BLaER1 treated with 17β-estradiol and CSF1 and Interleukin-3, amounts not matched to agents 10 nM and 100 nM (cell line): Measurements from ENCODE around the gene KIF5C.

Experiments used
- H3K27ac ChIP-seq, 11 experiments: shearing (Covaris generic); formaldehyde crosslinking; 2 replicates each; pipeline ENCODE4 v1.8.1; 2022
- H3K27me3 ChIP-seq, 11 experiments: shearing (Covaris generic); formaldehyde crosslinking; 2 replicates each; pipeline ENCODE4 v1.8.1; 2022
- H3K36me3 ChIP-seq, 11 experiments: shearing (Covaris generic); formaldehyde crosslinking; 2 replicates each; pipeline ENCODE4 v1.8.1; 2022
- H3K4me1 ChIP-seq, 10 experiments: shearing (Covaris generic); formaldehyde crosslinking; 2 replicates each; pipeline ENCODE4 v1.8.1; 2022
- H3K4me2 ChIP-seq, 11 experiments: shearing (Covaris generic); formaldehyde crosslinking; 2 replicates each; pipeline ENCODE4 v1.8.1; 2022
- H3K4me3 ChIP-seq, 10 experiments: shearing (Covaris generic); formaldehyde crosslinking; 2 replicates each; pipeline ENCODE4 v1.8.1; 2022
- H3K9ac ChIP-seq, 11 experiments: shearing (Covaris generic); formaldehyde crosslinking; 2 replicates each; pipeline ENCODE4 v1.8.1; 2022
- H3K9me3 ChIP-seq, 11 experiments: shearing (Covaris generic); formaldehyde crosslinking; replicated peaks in 1 of 11; 2 replicates each; pipeline ENCODE4 v1.8.1; 2022
- H4K20me1 ChIP-seq, 11 experiments: shearing (Covaris generic); formaldehyde crosslinking; 2 replicates each; pipeline ENCODE4 v1.8.1; 2022
- Cebpa-rat ChIP-seq, 11 experiments: shearing (Covaris generic); IDR thresholded peaks; 2 replicates each; pipeline ENCODE4 v1.8.1; 2022

KIF5C gene

DNA sequence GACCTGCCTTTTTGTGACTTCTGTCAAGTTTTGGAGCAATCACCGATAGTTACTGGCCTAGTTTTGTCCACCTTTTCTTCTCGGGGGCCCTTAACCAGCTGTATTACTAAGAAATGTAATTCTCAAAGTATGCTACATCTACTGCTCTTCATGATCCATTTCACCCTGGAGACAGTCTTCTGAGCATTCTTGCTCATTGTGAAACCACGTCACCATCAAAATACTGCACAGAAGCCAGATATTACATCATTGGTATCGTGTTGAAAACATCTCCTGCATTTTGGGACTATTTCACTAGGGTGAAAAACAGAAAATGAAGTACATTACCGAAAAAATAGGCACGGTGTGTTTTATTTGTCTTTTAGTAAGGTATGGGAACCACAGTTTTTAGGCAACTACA is 175.2 kb downstream of the KIF5C start:
- TF ChIP-seq Cebpa-rat (IDR thresholded peaks at IDR 0.05) = no peak
- no peak overlapping the region for H3K4me2 ChIP-seq
- no peak overlapping the region for H3K9ac ChIP-seq
- no peaks in the 10 kb centered on the region for H3K36me3 ChIP-seq
- peaks cover 14 to 33% (median 27%) of the 10 kb centered on the region in 11 experiments; a peak in 20 of 22 replicates for H3K9me3 ChIP-seq
- no peak overlapping the region for H3K27ac ChIP-seq
- no peaks in the 10 kb centered on the region for H4K20me1 ChIP-seq
- H3K4me1 ChIP-seq = no peaks in the 10 kb centered on the region
- H3K4me3 ChIP-seq = no peak overlapping the region
- H3K27me3 ChIP-seq = no peaks in the 10 kb centered on the region

DNA sequence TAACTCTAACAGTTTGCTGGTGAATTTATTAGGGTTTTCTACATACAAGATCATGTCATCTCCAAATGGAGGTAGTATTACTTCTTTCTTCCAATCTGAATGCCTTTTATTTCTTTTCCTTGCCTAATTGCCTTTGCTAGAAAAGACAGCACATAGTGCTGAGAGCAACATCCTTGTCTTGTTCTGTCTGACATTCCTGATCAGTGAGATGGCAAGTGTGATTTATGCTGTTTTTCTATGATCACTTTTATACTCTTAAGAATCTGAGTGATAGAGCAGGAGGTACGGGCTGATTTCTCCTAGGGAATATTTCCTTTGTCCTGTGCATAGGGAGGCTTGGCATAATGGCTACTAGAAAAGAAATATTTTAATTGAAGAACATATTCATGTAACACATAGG is 180.7 kb downstream of the KIF5C start:
- no peaks in the 10 kb centered on the region for H3K4me1 ChIP-seq
- H3K9me3 ChIP-seq = no peaks in the 10 kb centered on the region
- no peaks in the 10 kb centered on the region for H4K20me1 ChIP-seq
- H3K27me3 ChIP-seq = no peaks in the 10 kb centered on the region
- H3K36me3 ChIP-seq = no peaks in the 10 kb centered on the region
- H3K9ac ChIP-seq = no peak overlapping the region
- no peak overlapping the region for H3K4me3 ChIP-seq
- no peak overlapping the region for H3K27ac ChIP-seq
- TF ChIP-seq Cebpa-rat (IDR thresholded peaks at IDR 0.05) = no peak
- H3K4me2 ChIP-seq = no peak overlapping the region

DNA sequence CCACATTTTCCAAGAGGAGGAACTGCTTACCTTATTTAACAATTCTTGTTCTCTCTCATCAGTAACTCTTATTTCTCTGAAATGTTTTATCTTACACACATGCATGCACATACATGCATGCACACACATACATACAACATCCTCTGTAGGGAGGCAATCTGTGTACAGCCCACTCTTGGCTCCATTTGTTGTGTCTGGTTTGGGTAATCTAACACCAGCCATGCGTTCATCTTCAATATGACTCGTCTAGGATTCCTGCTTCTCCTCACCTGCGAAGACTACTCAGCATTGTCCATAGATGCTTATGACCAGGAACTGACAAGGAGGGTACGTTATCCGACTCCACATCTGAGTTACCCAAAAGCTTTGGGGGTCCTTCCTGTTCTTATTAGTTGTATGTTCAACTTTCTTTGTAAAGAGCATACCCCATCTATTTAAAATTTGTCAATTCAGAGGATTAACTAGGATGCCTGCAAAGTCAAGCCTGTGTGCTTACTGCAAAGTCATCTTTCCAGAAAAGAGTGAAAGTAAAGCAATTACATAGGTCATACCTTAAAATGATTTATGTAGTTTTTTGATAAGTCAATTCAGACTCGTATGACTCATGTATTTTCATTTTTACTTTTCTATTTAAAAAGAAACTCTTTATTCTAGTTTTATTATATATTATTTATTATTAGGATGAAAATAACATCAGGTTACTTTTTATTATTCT is 181.7 kb downstream of the KIF5C start:
- H3K4me2 ChIP-seq = no peak overlapping the region

DNA sequence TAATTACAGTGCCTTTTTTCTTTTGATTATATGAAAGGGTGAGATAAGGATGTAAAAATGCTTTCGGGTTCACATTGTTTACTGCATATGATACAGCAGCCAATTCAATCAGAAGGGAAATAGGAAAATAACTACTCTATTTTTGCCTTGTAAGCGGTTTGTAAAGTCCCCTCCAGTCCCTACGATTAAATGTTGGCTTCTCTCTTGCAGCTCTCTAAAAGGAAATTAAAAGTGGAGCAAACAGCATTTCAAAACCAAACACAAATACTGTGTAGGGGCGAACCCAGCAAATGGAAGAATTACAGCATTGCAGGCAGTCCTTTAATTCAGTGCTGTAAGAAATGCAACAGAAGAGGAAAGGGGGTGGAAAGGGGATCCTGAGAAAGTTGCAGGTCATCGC is 182.4 kb downstream of the KIF5C start:
- Histone ChIP-seq H3K36me3 (no peaks in the 10 kb centered on the region), H3K27ac (no peak overlapping the region), H3K4me3 (no peak overlapping the region), H3K27me3 (no peaks in the 10 kb centered on the region), H3K9me3 (no peaks in the 10 kb centered on the region), H4K20me1 (no peaks in the 10 kb centered on the region), H3K4me1 (no peaks in the 10 kb centered on the region), H3K4me2 (no peak overlapping the region), H3K9ac (no peak overlapping the region)
- no peak for TF ChIP-seq Cebpa-rat (IDR thresholded peaks at IDR 0.05)

More for the DNA sequence above, 181.7 kb downstream of the KIF5C start:
- Histone ChIP-seq H4K20me1 (no peaks in the 10 kb centered on the region), H3K4me3 (no peak overlapping the region), H3K9ac (no peak overlapping the region), H3K4me1 (no peaks in the 10 kb centered on the region), H3K36me3 (no peaks in the 10 kb centered on the region), H3K27me3 (no peaks in the 10 kb centered on the region), H3K9me3 (no peaks in the 10 kb centered on the region), H3K27ac (no peak overlapping the region)
- no peak for TF ChIP-seq Cebpa-rat (IDR thresholded peaks at IDR 0.05)

DNA sequence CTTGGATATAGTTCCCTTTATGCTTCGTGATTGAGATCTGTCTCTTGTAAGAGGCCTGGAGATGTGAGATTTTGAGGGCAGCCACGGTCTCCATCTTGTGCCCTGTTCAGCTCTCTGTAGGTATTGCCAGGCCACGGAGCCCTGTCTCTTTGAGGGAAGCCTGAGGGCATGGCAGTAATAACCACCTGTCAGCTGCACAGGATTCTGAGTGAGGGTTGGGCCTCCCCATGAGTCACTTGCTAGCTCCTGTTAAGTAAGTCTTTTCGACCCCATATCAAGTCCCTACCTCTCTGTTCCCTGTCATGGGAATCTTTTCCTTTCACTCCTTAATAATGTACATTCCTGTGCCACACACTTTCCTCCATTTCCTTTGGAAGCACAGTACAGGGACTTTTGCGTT is 183.9 kb downstream of the KIF5C start:
- H3K27ac ChIP-seq = no peak overlapping the region
- no peaks in the 10 kb centered on the region for H3K9me3 ChIP-seq

DNA sequence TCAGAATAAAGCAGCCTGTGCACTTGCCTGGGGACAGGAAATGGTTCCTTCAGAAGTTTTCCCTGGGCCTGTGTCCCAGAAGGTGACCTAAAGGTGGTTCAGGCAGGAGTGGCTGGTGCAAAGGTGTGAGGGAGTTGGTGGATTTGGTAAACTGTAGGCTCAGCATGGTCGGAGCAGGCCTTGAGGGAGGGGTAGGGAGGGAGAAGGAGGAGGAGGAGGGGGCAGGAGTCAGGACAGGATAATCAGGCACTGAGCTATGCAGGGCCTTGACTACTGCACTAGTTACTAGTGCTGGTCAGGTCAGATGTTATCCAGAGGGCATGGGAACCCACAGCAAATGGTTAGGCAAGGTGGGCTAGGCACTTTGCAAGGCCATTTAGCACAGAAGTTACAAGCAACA is 184.8 kb downstream of the KIF5C start:
- Histone ChIP-seq H3K9me3 (no peaks in the 10 kb centered on the region), H3K4me2 (no peak overlapping the region), H3K4me3 (no peak overlapping the region), H3K4me1 (no peaks in the 10 kb centered on the region), H3K27me3 (no peaks in the 10 kb centered on the region), H3K27ac (no peak overlapping the region), H4K20me1 (no peaks in the 10 kb centered on the region), H3K9ac (no peak overlapping the region), H3K36me3 (no peaks in the 10 kb centered on the region)
- no peak for TF ChIP-seq Cebpa-rat (IDR thresholded peaks at IDR 0.05)

More for the DNA sequence above, 183.9 kb downstream of the KIF5C start:
- H3K27me3 ChIP-seq = no peaks in the 10 kb centered on the region
- no peaks in the 10 kb centered on the region for H3K36me3 ChIP-seq
- no peaks in the 10 kb centered on the region for H3K4me1 ChIP-seq
- no peak overlapping the region for H3K9ac ChIP-seq
- H3K4me2 ChIP-seq = no peak overlapping the region
- no peak for TF ChIP-seq Cebpa-rat (IDR thresholded peaks at IDR 0.05)
- no peaks in the 10 kb centered on the region for H4K20me1 ChIP-seq
- H3K4me3 ChIP-seq = no peak overlapping the region

DNA sequence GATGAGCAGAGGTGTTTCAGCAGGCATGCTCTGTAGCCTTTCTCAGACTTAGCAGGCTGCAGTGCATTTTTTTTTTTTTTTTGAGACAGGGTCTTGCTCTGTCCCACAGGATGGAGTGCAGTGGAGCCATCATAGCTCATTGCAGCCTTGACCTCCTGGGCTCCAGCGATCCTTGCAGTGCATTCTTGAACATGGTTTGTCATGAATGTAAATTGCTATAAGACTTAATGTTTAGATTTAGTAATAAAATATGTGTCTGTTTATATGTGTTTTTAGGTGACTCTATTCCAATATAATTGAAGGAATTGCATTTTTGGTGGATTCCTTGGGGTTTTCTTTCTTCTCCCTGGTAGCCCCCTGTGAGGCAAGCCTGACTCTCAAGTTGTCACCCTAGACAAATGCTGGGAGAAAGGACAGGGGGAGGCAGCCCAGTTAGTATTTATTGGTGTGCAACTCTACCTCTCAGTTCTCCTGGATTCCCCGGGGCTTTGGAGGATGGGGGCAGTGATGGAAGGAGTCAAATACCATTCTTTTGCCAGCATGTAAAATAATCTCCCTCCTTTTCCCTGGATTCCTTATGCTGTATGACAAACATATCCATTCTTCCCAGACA is 186.2 kb downstream of the KIF5C start:
- no peaks in the 10 kb centered on the region for H3K4me1 ChIP-seq
- H4K20me1 ChIP-seq = no peaks in the 10 kb centered on the region
- H3K4me3 ChIP-seq = no peak overlapping the region
- no peak overlapping the region for H3K4me2 ChIP-seq
- H3K9ac ChIP-seq = no peak overlapping the region
- H3K27ac ChIP-seq = no peak overlapping the region
- no peak for TF ChIP-seq Cebpa-rat (IDR thresholded peaks at IDR 0.05)
- H3K36me3 ChIP-seq = no peaks in the 10 kb centered on the region
- H3K9me3 ChIP-seq = no peaks in the 10 kb centered on the region
- no peaks in the 10 kb centered on the region for H3K27me3 ChIP-seq

DNA sequence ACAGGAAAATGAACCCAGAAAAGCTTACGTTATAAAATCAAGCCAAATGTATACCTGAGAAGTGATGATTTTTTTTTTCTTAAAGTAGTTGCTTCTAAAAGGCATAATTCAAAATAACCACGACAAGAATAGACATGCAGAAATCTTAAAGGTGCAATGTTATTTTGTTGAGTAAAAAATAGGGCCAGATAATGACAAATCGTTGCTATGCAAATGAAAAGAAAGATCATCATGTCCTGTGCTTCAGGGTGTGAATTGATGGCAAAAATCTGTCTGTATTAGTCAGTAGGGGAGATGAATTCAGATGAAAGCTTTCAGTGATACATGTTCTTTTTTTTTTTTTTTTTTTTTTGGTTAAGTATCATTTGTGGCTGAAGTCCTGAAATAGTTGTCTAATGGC is 187.5 kb downstream of the KIF5C start:
- no peak overlapping the region for H3K27ac ChIP-seq
- H3K27me3 ChIP-seq = no peaks in the 10 kb centered on the region
- H3K4me3 ChIP-seq = no peak overlapping the region
- no peaks in the 10 kb centered on the region for H3K4me1 ChIP-seq
- H3K36me3 ChIP-seq = no peaks in the 10 kb centered on the region
- no peak overlapping the region for H3K4me2 ChIP-seq
- 0 out of 22 replicates have a peak, but pooled peaks cover 0 to 4% (median 0%) of the 10 kb centered on the region in 11 experiments for H3K9me3 ChIP-seq
- no peak overlapping the region for H3K9ac ChIP-seq
- H4K20me1 ChIP-seq = no peaks in the 10 kb centered on the region
- no peak for TF ChIP-seq Cebpa-rat (IDR thresholded peaks at IDR 0.05)

DNA sequence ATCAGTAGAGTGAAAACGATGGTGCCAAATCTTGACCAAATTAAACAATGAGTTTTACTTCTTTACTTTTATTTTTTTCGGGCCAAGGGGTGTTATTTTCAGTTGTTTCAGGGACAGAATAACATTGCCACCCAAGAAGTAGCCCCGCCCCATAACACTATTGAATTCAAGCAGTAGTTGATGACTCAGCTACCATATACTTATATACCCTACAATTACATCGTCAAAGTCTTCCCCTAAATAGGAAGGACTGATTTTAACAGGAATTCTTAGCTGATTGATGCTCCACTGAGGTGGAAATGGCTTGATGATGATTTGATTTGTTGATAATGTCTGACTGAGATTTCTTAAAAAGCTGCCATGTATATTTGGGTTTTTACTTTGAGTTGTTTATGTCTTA is 188.2 kb downstream of the KIF5C start:
- Histone ChIP-seq H3K9ac (no peak overlapping the region), H3K4me1 (no peaks in the 10 kb centered on the region; a peak in 1 of 20 replicates), H3K9me3 (0 out of 22 replicates have a peak, but pooled peaks cover 0 to 4% (median 0%) of the 10 kb centered on the region in 11 experiments), H3K4me2 (no peak overlapping the region), H3K27me3 (no peaks in the 10 kb centered on the region), H3K4me3 (no peak overlapping the region), H4K20me1 (no peaks in the 10 kb centered on the region), H3K36me3 (no peaks in the 10 kb centered on the region), H3K27ac (no peak overlapping the region)
- no peak for TF ChIP-seq Cebpa-rat (IDR thresholded peaks at IDR 0.05)

DNA sequence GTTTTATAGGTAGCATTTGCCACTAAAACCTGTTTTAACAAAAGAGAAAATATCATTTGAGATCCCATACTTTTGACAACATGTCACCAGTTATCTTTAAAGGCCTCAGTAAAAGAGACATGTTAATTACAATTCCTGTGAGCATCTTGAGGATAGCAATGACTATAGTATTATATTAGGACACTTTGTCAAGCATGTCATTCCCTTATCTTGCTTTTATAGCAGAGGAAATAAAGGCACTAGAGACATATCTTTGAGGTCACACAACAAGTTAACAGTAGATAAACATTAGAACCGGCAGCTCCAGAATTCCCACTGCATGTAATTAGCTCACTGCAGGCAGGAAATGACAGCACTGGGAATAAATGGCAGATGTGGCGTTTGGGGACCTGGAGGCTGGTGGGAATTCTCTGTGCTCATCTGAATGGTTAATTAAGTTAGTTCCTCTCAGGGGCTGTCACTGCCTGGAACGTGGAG is 189.4 kb downstream of the KIF5C start:
- Histone ChIP-seq H3K4me2 (no peak overlapping the region), H3K4me3 (no peak overlapping the region), H3K27me3 (no peaks in the 10 kb centered on the region), H3K9ac (no peak overlapping the region), H4K20me1 (no peaks in the 10 kb centered on the region), H3K4me1 (peaks cover 3 to 10% (median 9%) of the 10 kb centered on the region in 10 experiments; a peak in 17 of 20 replicates), H3K27ac (no peak overlapping the region; a peak in 1 of 22 replicates), H3K36me3 (no peaks in the 10 kb centered on the region), H3K9me3 (0 out of 22 replicates have a peak, but pooled peaks cover 0 to 4% (median 0%) of the 10 kb centered on the region in 11 experiments)
- TF ChIP-seq Cebpa-rat (IDR thresholded peaks at IDR 0.05) = no peak
